Sigmoid colon (tissue), 4 donors: ENCODE measurements around the gene TBC1D2.

Experiments used
- POLR2A ChIP-seq, 2 donors: fragments of 450-650 bp; IDR thresholded peaks; one replicate each; pipeline ENCODE4 v1.6.1; 2016; ENCODE audit warnings: antibody characterized with exemption in 2 of 2, mild to moderate bottlenecking in 2 of 2, moderate library complexity in 2 of 2
- POLR2AphosphoS5 ChIP-seq, 4 donors: sonication (generic); formaldehyde crosslinking; IDR thresholded peaks; one replicate each; pipeline ENCODE4 v1.6.1; 2017; ENCODE audit warnings: antibody characterized with exemption in 4 of 4
- TF ChIP-seq, protein P1 (sequence below), 4 experiments: fragments of 450-650 bp in 3 of 4; fragments of 200-600 bp in 1 of 4; IDR thresholded peaks; one replicate each; pipeline ENCODE4 v1.5.1; 2016 to 2019; ENCODE audit warnings: antibody characterized with exemption in 4 of 4, mild to moderate bottlenecking in 3 of 4, moderate library complexity in 2 of 4

DNA sequence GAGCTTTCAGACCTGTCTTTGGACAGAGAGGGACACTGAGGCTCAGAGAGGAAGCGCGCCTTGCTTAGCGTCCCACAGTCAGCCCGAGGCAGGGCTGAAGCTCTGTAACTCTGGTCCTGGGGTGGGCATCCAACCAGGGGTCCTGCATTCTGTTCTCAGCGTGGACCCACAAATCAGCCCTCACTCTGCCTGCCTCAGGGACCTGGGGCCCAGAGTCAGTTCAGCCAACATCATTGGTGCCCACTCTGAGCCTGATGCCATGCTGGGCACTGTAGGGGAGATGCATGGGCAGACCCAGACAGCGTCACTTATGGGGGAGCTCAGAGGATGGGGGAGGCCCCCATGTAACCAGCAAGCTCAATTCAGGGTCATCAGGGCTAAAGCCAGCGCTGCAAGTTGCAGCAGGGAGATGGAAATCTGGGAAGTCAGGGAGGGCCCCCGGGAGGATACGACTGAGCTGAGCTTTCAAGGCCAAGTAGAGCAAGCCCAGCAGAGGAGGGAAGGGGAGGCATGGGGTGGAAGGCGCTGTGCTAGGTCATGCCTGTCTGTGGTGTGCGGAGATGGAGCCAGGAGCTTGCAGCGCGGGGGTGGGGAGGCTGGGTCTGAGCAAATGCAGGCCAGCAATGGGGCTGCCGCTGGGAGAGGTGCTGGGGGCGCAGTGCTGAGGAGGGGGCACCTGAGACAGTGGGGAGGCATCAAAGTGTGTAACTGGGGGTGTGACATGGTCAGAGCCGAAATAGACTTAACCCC, 84.1 kb downstream of the TBC1D2 start:
- TF ChIP-seq, protein P1, sequence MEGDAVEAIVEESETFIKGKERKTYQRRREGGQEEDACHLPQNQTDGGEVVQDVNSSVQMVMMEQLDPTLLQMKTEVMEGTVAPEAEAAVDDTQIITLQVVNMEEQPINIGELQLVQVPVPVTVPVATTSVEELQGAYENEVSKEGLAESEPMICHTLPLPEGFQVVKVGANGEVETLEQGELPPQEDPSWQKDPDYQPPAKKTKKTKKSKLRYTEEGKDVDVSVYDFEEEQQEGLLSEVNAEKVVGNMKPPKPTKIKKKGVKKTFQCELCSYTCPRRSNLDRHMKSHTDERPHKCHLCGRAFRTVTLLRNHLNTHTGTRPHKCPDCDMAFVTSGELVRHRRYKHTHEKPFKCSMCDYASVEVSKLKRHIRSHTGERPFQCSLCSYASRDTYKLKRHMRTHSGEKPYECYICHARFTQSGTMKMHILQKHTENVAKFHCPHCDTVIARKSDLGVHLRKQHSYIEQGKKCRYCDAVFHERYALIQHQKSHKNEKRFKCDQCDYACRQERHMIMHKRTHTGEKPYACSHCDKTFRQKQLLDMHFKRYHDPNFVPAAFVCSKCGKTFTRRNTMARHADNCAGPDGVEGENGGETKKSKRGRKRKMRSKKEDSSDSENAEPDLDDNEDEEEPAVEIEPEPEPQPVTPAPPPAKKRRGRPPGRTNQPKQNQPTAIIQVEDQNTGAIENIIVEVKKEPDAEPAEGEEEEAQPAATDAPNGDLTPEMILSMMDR (IDR thresholded peaks at IDR 0.05), result no peak
- TF ChIP-seq POLR2AphosphoS5 (IDR thresholded peaks at IDR 0.05) (no peak), POLR2A (IDR thresholded peaks at IDR 0.05) (no peak)
